ENCODE results near the gene IFNL1. TPM values are rescaled to one million over a fixed set of nuclear protein-coding genes. Genes with fewer than 3 reads are reported as not detected.
"Not testable (repeated sequence)": the region's sequence is repeated elsewhere in the genome, so short reads cannot be mapped to it uniquely, and the experiment has no call there.

IFNL1 gene
- total RNA-seq, 1 donor from 2014 or later = not detected

DNA sequence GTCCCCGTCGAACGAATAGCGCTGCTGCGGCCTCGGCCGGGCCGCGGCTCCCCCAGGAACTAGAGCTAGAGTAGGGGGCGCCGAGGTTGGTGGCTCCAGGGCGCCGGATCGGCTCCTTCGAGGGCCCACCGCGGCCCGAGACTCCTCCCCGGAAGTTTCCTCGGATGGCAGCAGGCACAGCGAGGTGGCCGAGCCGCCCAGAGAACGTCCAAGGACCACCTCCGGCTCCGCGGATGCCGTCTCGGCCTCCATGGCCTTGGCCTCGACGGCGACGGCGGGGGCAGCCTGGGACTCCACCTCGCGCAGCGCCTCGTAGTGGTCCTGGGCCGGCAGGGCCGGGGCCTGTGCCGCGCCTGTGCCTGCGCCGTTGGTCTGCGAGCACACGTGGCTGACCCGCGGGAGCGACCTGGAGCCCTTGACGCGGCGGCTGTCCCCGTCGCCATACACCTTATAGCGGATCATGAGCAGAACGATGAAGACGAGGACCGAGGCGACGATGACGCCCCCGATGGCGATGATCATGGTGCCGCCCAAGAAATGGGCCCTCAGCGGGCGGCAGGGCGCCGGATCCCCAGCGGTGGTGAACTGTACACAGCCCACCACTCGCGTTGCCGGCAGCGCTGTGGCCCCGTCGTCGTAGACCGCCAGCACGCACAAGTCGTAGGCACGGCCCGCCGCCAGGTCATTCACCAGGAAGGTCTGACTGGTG, 11.8 kb downstream of the IFNL1 start:
- Mint-ChIP-seq H3K27ac (peak overlapping the region; percentile 30), H3K9me3 (ENCODE audit: low read depth) (no peaks in the 10 kb centered on the region), H3K4me3 (ENCODE audit: low read depth) (no peak overlapping the region), H3K36me3 (ENCODE audit: insufficient read depth) (peaks cover 7% of the 10 kb centered on the region), H3K4me1 (ENCODE audit: low read depth) (peaks cover 12% of the 10 kb centered on the region), H3K27me3 (peaks cover 49% of the 10 kb centered on the region)
- no peak for DNase-seq (ENCODE audit: low spot score, unreplicated experiment)
- TF ChIP-seq CTCF (IDR thresholded peaks at IDR 0.05; ENCODE audit: unreplicated experiment) = peak; percentile 3

- H3K9me3 Mint-ChIP-seq (ENCODE audit: low read depth) = no peaks in the 10 kb centered on the region
- no peak overlapping the region for H3K4me3 Mint-ChIP-seq (ENCODE audit: low read depth)
- DNase-seq (ENCODE audit: low spot score, unreplicated experiment) = no peak
- no peak overlapping the region for H3K27ac Mint-ChIP-seq
- peaks cover 49% of the 10 kb centered on the region for H3K27me3 Mint-ChIP-seq
- TF ChIP-seq CTCF (IDR thresholded peaks at IDR 0.05; ENCODE audit: unreplicated experiment) = no peak
- H3K36me3 Mint-ChIP-seq (ENCODE audit: insufficient read depth) = peaks cover 9% of the 10 kb centered on the region
- H3K4me1 Mint-ChIP-seq (ENCODE audit: low read depth) = peaks cover 7% of the 10 kb centered on the region
Observed at GRCh38 chr19:39308531-39309304, 12.5 kb downstream of the IFNL1 start.

- not testable (repeated sequence) for H3K9me3 Mint-ChIP-seq (ENCODE audit: low read depth); DNase-seq (ENCODE audit: low spot score, unreplicated experiment)
Observed at GRCh38 chr19:39309305-39309670, 13.1 kb downstream of the IFNL1 start.

GRCh38 chr19:39310558-39311311, 14.5 kb downstream of the IFNL1 start:
- H3K4me1 Mint-ChIP-seq (ENCODE audit: low read depth) = peaks cover 3% of the 10 kb centered on the region
- H3K27me3 Mint-ChIP-seq = peaks cover 33% of the 10 kb centered on the region
- TF ChIP-seq CTCF (IDR thresholded peaks at IDR 0.05; ENCODE audit: unreplicated experiment) = no peak
- no peaks in the 10 kb centered on the region for H3K9me3 Mint-ChIP-seq (ENCODE audit: low read depth)
- H3K27ac Mint-ChIP-seq = no peak overlapping the region
- peaks cover 9% of the 10 kb centered on the region for H3K36me3 Mint-ChIP-seq (ENCODE audit: insufficient read depth)
- no peak for DNase-seq (ENCODE audit: low spot score, unreplicated experiment)
- no peak overlapping the region for H3K4me3 Mint-ChIP-seq (ENCODE audit: low read depth)

More at GRCh38 chr19:39309305-39309670, 13.1 kb downstream of the IFNL1 start:
- not testable (repeated sequence) for H3K27ac Mint-ChIP-seq; H3K4me1 Mint-ChIP-seq (ENCODE audit: low read depth); H3K4me3 Mint-ChIP-seq (ENCODE audit: low read depth); H3K36me3 Mint-ChIP-seq (ENCODE audit: insufficient read depth)
- peaks cover 47% of the 10 kb centered on the region for H3K27me3 Mint-ChIP-seq

GRCh38 chr19:39314016-39314728, 18.0 kb downstream of the IFNL1 start:
- no peak for TF ChIP-seq CTCF (IDR thresholded peaks at IDR 0.05; ENCODE audit: unreplicated experiment)
- Mint-ChIP-seq H3K27ac (no peak overlapping the region), H3K4me3 (ENCODE audit: low read depth) (no peak overlapping the region), H3K4me1 (ENCODE audit: low read depth) (no peaks in the 10 kb centered on the region), H3K36me3 (ENCODE audit: insufficient read depth) (peaks cover 11% of the 10 kb centered on the region), H3K27me3 (peaks cover 25% of the 10 kb centered on the region), H3K9me3 (ENCODE audit: low read depth) (no peaks in the 10 kb centered on the region)
- DNase-seq (ENCODE audit: low spot score, unreplicated experiment) = no peak
